Measurements from ENCODE around the gene TEX19. TPM values are rescaled to one million over a fixed set of nuclear protein-coding genes. Genes with fewer than 3 reads are reported as not detected.

The TEX19 gene
- total and polyA plus RNA-seq, 2 of the 8 experiments (the other 6 are each of a cell fraction or from before 2014, with no cell fraction given), result 0.54 to 0.80 TPM

DNA sequence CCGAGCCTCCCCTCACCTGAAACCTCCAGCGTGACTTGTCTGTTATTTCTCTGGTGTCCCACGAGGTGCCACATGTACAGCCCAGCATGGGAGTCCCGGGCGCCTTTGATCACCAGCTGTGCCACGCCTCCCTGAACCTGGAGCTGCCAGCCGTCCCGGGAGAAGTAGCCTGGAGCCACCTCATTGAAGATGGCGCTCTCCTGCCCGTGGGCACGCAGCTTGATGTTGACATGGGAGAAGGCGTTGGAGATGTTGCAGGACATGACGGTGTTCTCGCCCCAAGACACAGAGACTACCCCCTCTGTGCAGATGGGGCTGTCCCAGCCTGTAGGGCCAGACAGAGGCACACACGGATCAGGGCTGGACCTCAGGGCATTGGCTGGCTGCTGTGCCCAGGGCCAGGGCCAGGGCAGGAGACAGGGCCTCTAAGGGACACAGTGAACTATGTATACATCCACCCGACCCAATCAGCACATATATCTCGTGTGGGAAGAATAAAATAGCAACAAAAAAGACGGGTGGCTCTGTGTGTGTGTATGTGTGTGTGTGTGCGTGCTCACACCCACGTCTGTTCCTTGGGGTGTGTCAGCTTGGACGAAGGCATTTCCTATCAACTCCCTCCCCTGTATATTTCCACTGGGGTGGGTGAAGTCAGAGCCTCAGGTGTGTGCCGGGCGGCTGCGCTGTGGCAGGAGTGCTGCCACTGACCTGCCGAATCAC is 34.3 kb upstream of the TEX19 start:
- no peak for DNase-seq (ENCODE audit: low read depth in 1 of 2, low spot score in 2 of 2)
- CTCF ChIA-PET (ENCODE audit: partially characterized antibody), result interaction anchor here (0.7 to 2.1 kb wide), 3 partner anchors 21 to 89 kb away, joined by 3 to 8 read pairs (median 3); no protein-coding TSS in a partner anchor
- H3K4me3 ChIP-seq (ENCODE audit: extremely low read depth in 1 of 4, insufficient read depth in 2 of 4, low read depth in 3 of 4, low read length in 4 of 4), result no peak overlapping the region

More for the DNA sequence above, 34.3 kb upstream of the TEX19 start:
- H4K91ac ChIP-seq (replicated peaks; ENCODE audit: insufficient read length, low read length), result no peak overlapping the region
- no peak overlapping the region for H4K5ac ChIP-seq (ENCODE audit: insufficient read length, low read depth, low read length)
- H3K23me2 ChIP-seq (ENCODE audit: low read depth, low read length), result no peaks in the 10 kb centered on the region; the same call in 1 of the 2 replicates
- no peaks in the 10 kb centered on the region for H3K36me3 ChIP-seq (ENCODE audit: control insufficient read depth in 2 of 4, insufficient read depth in 4 of 4, low read length in 3 of 4)
- no peak overlapping the region for H2BK120ac ChIP-seq (replicated peaks; ENCODE audit: low read depth, low read length)
- H4K8ac ChIP-seq (ENCODE audit: extremely low read depth, insufficient read depth, low read length), result no peak overlapping the region; the same call in 1 of the 2 replicates
- no peak overlapping the region for H3K23ac ChIP-seq (ENCODE audit: insufficient read length)
- H3K18ac ChIP-seq (ENCODE audit: extremely low read depth, low read length), result no peak overlapping the region; the same call in 1 of the 2 replicates
- TF ChIP-seq BACH1 (IDR thresholded peaks at IDR 0.05; ENCODE audit: low read length) (no peak), JUN (IDR thresholded peaks at IDR 0.05; ENCODE audit: low read depth, low read length) (no peak), SP2 (IDR thresholded peaks at IDR 0.05; ENCODE audit: low read length) (no peak)
- no peak overlapping the region for H3K56ac ChIP-seq (replicated peaks; ENCODE audit: insufficient read length, low read depth, low read length)
- H3K27me3 ChIP-seq (replicated peaks in 1 of 4; ENCODE audit: control insufficient read depth in 3 of 4, extremely low read depth in 1 of 4, insufficient read depth in 3 of 4, low read length in 3 of 4), result peaks cover 0 to 2% (median 0%) of the 10 kb centered on the region in 4 experiments; a peak in 3 of 7 replicates
- peaks cover 0 to 4% of the 10 kb centered on the region in 2 experiments for H4K20me1 ChIP-seq (replicated peaks in 1 of 2; ENCODE audit: control insufficient read depth in 1 of 2, insufficient read depth in 2 of 2, low read length in 2 of 2)
- H2AFZ ChIP-seq (ENCODE audit: low read length), result no peak overlapping the region
- H3K9ac ChIP-seq (replicated peaks in 1 of 4; ENCODE audit: extremely low read depth in 1 of 4, low read depth in 3 of 4, low read length in 3 of 4), result no peak overlapping the region
- no peak overlapping the region for H3K4ac ChIP-seq (replicated peaks; ENCODE audit: insufficient read length, low read depth, low read length)
- 73% methylated on average over 23 of the region's 25 CpGs; no CpG with 5 or more reads in 1 of the 2 experiments for WGBS, 2 experiments (ENCODE audit: extremely low coverage in 1 of 2, insufficient coverage in 1 of 2, insufficient read length in 1 of 2, insufficient replicate concordance in 2 of 2, low coverage in 1 of 2, low lambda C conversion rate in 2 of 2, missing lambda C conversion rate in 1 of 2)
- H3K9me3 ChIP-seq (ENCODE audit: insufficient read depth in 2 of 2, low read depth in 1 of 2, low read length in 1 of 2), result no peaks in the 10 kb centered on the region
- no peak overlapping the region for H2AK5ac ChIP-seq (ENCODE audit: low read depth, low read length)
- no peak overlapping the region for H2BK15ac ChIP-seq (ENCODE audit: low read length)
- H3K79me2 ChIP-seq (ENCODE audit: control insufficient read depth in 1 of 2, insufficient read depth in 2 of 2, low read length in 2 of 2), result no peaks in the 10 kb centered on the region
- no peak overlapping the region for H3K4me2 ChIP-seq (ENCODE audit: insufficient read depth in 1 of 2, low read depth in 2 of 2, low read length in 2 of 2)
- no peak overlapping the region for H2BK5ac ChIP-seq (ENCODE audit: low read depth, low read length)
- no peak overlapping the region for H3K27ac ChIP-seq (ENCODE audit: low read depth, low read length)
- no peak overlapping the region for H2BK12ac ChIP-seq (ENCODE audit: low read depth, low read length)
- no peaks in the 10 kb centered on the region for H3K79me1 ChIP-seq (ENCODE audit: low read depth, low read length)
- peaks cover 0 to 19% (median 15%) of the 10 kb centered on the region in 4 experiments; a peak in 6 of 7 replicates for H3K4me1 ChIP-seq (replicated peaks in 1 of 4; ENCODE audit: control insufficient read depth in 3 of 4, insufficient read depth in 4 of 4, low read length in 3 of 4)
- H2BK20ac ChIP-seq (ENCODE audit: low read length), result no peak overlapping the region
- no peak overlapping the region for H3K14ac ChIP-seq (ENCODE audit: insufficient read length)
- POLR2A ChIA-PET (ENCODE audit: partially characterized antibody), result interaction anchor here (0.6 to 1.3 kb wide), 3 partner anchors 19 to 51 kb away, joined by 3 to 4 read pairs (median 4); partner anchors contain the start of gene CSNK1D
- no peak for FAIRE-seq
